Stimulated activated CD8-positive, alpha-beta memory T cell treated with anti-CD3 and anti-CD28 coated beads, Interleukin-12 subunit alpha, Interleukin-12 subunit beta, amount 100 ng/mL, for 4 hours (primary cell): ENCODE measurements around the gene TNS1.
"Not testable (repeated sequence)": the region's sequence is repeated elsewhere in the genome, so short reads cannot be mapped to it uniquely, and the experiment has no call there.

Experiments used
- DNase-seq: peaks from one replicate; pipeline ENCODE4 v3.0.0-alpha.2; 2020; ENCODE audit warnings: low read depth

Gene TNS1

DNA sequence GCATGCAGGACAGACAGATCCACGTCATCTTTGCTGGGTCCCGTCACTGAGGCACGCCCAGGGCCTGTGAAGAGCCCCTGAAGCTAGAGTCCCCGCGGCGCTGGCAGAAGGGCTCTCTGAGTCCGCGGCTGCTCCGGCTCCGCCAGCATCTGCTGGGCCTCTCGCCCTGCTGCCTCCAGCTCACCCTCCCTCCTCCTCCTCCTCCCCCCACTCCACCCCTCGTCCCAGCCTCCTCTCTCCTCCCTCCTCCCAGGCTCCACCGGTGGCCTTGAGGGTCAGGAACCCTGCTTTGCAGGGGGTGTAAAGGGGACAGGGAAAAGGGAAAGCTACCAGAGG lies at the start of gene TNS1:
Gene TNS1 (minus strand): TSS at position 151 of the 336 bp plus-strand sequence. CDS start 123 bp downstream, at position 28.
- DNase-seq, result no peak

DNA sequence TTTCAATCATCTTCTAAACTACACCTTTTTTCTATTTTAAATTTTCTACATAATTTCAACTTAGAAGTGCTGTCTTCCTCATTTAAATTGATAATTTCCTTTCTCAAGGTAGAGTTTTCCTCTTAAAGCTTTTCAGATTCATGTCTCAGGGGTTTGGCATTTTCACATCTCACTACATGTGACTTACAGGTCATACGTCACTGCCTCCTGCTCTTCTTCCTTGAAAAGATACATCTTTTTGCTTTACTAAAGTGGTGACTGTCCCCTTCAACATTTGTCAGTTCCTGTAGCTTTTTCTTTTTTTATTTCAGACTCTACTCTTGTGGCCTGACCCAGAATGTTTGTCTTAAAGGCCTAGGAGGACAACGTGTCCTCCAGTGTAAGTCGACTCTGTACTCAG lies 49.1 kb upstream of the TNS1 start:
- DNase-seq, result no peak

DNA sequence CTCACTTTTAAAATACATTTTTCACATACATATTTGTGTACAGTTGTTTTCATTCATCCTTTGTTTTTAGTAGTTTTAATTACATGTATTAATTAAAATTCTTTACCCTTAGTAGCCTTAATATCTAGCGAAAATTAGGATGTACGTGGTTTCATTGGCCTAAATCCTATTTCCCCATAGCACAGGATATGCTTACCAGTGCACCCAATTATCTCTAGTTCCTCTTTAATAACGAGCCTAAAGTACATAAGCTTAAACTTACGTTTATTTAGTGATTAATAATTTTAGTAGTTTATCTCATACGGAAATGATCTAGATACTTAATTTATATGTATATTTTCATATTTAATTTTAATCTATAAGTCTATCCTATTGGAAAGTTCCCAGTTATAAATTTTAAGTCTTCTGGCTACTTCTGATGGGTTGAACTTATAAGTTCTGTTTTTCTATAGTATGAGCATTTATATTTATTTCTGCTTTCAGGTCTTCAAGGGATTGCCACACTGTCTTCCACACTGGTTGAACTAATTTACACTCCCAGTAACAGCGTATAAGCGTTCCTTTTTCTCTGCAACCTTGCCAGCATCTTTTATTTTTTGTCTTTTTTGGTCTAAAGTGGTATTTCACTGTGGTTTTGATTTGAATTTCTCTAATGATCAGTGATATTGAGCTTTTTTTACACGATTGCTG lies 44.9 kb upstream of the TNS1 start:
- DNase-seq, result no peak

DNA sequence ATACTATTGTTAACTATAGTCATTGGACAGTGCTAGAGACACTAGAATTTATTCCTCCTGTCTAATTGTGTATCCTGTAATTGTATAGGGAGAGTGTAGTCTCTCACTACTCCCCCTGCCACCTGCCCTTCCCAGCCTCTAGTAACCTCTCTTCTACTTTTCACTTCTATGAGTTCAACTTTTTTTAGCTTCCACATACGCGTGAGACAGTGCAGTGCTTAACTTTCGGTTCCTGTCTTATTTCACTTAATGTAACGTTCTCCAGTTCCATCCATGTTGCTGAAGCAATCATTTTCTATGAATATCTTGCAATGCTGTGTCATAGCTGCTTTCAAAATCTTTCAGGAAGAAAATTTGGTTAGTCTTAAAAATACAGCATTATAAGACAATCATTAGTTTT lies 43.4 kb upstream of the TNS1 start:
- DNase-seq, result no peak

DNA sequence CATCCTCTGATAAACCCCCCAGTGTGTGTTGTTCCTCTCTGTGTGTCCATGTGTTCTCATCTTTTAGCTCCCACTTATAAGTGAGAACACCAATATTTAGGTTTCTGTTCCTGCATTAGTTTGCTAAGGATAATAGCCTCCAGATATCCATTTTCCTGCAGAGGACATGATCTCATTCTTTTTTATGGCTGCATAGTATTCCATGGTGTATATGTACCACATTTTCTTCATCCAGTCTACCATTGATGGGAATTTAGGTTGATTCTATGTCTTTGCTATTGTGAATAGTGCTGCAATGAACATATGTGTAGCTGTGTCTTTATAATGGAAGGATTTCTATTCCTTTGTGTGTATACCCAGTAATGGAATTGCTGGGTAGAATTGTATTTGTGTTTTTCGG lies 41.8 kb upstream of the TNS1 start:
- not testable (repeated sequence) for DNase-seq

DNA sequence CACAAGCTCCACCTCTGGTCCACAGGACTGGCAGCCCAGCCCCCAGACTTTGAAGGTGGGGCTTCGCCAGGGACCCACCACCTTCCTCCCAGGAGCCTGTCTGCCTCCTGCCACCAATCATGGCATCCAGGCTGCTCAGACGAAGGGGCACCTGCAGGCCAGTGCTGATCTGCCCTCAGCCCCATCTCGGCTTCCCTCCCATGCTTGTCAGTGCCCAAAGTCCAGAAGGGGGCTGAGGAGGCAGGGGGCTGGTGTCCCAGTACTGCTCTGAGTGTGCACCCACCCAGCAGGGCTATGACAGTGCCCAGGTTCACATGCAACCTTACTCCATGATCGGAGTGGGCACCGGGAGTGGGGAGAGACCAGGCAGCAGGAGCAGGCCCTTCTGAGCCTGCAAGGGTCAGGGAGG lies 40.9 kb upstream of the TNS1 start:
- DNase-seq, result no peak

DNA sequence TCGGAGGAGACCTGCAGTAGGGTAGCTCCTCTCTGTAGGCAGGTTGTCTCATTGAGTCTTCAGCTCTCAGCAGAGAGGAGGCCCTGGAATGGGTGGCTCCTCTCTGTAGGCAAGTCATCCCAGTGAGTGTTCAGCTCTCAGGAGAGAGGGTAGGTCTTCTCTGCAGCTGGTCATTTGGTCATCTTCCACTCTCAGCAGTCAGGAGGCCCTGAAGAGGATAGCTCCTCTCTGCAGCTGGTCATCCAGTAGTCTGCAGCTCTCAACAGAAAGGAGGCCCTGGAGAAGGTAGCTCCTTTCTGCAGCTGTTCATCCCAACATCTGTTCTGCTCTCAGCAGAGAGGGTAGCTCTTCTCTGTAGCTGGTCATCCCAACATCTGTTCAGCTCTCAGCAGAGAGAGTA lies 40.3 kb upstream of the TNS1 start:
- no peak for DNase-seq

DNA sequence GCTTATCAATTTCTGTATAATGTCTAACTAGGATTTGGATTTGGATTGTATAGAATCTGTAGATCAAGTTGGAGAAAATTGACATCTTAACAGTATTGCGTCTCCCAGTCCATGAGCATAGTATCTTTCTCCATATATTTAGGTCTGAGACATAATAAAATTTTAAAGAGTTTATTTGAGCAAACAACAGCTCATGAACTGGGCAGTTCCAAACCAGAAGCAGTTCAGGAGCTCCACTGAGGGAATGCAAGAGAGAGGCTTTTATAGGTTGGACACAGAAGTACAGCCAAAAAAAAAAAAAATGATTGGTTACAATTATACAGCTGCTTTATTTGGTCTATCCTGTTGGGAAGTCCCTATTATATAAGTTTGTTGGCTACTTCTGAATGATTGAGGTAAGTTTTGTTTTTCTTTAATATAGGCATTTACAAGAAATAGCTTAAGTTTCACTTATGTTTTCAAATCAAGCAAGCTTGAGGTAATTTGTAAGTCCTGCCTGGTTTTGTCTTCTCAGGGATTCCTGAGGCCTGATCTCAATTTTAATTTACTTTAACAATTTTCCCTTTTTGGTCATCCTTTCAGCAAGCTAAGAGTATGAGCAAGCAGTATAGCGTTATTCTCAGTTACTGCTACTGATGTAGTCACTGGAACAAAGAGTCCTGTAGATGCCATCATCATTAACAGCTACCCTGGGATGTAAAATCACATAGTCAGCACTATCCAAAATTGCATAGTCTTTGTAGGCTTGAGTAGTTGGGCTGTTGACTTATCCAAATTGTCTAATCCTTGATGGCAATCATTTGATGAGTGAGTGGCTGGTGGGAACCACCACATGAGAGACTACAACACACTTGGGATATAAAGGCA lies 38.7 kb upstream of the TNS1 start:
- DNase-seq, result no peak

DNA sequence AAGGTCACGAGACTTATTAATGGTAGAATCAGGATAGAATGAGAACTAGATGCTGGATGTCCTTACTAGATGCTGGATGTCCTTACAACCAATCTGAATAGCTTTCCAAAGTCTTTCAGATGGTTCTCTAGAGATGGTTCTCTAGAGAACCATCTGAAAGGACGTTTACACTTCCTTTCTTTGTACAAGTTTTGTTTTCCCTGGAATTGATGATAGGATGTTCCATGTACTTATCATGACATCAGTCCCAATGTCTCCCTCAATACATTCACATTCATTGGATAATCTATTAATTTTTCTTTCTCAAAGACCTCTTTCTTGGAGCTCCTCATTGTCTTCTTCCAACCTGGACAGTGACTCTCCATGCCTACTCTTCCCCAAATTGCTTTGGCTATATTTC lies 38.1 kb upstream of the TNS1 start:
- no peak for DNase-seq

DNA sequence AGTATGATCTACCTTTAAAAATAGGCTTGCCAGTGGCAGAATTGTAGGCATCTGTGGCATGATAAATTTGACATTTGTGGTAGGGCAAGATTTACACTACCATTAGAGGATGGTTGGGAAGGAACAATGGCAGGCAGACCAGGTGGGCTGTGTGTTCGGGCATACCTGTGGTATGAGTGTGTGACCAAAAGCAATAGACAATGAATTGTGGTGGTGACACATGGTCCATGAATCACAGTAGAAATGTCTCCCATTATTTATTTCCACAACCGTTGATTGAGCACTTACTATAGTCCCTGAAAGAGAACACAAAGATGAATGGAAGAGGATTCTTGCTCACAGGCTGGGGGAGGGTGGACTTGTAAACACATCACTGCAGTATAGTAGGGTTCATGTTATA lies 36.4 kb upstream of the TNS1 start:
- DNase-seq, result no peak

DNA sequence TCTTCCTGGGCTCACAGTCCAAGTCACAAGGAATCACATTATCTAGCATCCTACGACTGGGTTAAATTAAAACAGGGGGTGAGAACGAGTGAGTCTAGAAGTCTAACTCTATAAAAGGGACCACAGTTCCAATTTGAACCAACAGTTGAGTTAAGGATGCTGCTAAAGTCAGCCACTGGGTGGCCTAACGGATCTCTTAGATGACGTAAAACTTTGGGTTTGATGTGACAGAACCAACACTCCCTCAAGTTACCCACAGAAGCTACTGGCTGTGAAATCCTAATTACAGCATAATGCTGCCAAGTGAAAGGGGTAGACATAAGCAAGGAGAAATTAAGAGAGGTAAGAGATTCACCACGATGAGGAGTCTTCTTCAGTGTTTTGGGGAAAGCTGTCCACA lies 33.6 kb upstream of the TNS1 start:
- no peak for DNase-seq

DNA sequence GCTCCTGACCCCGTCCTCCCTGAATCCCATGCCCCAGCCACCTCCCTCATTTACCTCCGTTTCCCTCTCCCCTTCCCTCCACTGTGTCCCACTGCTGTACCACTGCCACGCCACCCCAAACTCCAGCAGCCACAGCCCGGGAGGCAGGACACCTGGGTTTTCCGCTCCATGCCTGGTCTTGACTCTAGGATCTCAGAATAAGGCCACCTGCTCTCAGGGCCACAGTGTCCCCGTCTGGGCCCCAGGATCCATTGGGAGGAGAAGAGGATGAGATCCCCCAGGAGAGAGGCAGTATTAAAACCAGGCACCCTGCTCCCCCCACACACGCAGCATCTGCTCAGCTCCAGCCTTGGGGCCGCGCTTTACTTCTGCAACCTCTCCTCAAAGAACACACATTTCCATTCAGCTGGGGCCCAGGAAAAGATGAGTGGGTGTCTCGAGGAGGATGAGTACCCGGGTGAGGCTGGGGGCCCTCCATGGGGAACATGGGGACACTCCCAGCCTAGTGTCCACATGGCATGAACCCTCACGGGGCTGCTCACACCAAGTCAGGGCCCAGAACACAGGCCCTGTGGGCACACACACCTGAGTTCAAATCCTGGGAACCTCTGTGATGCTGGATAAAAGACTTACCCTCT lies 32.8 kb upstream of the TNS1 start:
- DNase-seq, result no peak

DNA sequence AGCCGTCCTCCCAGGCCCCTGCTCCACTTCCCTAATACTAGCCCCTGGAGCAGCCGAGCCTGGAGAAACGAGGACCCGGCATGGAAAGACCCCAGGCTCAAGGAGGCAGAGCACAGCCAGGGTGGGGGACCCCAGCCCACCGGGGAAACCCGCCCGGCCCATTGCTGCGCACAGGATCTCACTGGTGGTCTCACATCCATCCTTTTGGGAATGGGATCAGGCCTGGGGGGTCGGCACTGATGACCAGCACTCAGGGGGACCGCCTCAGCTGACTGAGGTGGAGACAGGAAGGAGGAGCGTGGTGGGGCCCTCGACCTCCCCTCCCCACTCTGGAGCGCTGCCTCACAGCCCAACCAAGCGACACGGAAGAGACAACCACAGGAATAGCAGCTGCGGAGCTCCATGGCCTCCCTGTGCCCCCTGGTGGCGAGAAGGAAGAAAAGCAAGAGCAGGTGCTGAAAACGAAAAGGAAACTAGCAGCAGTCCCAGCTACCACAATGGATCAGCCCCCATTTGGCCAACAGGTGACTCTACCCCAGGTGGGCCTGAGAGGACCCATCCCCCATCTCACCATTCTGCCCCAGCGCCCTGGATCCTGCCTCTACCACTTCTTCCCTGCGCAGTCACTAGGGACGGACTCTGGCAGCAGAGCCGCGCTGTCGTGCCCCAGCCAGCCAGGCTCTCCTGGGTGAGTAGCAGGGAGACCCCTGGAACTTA lies 31.9 kb upstream of the TNS1 start:
- DNase-seq, result peak; percentile 31

DNA sequence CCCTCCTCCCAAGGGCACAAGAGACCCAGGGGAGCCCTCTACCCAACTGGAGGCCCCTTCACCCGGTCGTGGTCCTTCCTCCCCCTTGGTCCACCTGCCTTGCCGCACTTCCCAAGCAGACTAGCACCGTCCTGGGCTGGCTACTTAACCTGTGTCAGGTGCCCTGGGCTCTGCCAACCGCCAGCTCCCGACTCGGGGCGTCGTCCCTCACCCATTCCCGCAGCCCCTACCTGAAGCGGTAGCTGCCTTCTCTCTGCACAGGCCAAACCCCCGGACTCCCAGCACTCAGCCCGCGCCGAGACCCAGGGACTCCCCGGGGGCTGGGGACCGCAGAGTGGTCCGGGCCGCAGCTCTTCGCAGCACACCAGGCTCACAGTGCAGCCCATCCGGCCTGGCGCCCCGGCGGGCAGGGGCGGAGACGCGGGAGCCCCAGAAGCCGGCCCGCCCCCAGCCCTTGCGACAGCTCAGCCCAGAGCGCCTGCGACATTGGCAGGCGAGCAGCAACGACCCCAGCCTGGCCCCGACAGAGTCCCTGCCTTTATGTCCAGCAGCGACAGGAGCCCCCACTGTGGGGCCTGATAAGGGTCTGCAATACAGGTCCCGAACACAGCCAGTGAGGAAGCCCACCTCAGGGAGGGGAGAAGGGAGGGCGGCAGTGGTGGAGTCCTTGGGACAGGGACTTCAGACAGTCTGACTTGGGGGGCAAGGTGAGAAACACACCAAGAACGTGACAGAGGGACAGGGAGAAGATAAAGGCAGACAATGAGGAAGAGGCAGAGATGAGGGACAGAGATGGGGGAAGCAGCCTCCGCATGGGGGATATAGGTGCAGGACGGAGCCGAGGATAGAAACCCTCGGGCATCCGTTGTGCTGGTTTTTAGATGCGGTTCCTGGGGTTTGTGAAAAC lies 31.0 kb upstream of the TNS1 start:
- DNase-seq, result no peak

DNA sequence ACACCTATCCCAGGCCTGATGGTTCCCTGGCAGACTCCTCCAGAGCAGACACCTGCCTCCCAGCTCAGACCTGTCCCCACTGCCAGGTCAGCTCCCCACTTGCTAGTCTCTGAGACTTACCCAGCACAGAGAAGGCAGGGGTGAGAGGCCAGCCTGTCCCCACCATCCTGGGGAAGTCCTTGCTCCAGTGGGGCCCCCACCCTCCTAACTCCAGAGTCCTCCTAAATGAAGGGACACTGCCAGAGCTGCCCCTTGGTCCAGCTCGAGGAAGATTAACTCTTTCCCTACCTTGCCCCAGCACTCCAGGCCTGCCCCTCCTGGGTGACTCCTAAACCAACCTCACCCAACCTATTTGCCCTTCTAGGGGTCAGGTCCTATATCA lies 30.4 kb upstream of the TNS1 start:
- no peak for DNase-seq

DNA sequence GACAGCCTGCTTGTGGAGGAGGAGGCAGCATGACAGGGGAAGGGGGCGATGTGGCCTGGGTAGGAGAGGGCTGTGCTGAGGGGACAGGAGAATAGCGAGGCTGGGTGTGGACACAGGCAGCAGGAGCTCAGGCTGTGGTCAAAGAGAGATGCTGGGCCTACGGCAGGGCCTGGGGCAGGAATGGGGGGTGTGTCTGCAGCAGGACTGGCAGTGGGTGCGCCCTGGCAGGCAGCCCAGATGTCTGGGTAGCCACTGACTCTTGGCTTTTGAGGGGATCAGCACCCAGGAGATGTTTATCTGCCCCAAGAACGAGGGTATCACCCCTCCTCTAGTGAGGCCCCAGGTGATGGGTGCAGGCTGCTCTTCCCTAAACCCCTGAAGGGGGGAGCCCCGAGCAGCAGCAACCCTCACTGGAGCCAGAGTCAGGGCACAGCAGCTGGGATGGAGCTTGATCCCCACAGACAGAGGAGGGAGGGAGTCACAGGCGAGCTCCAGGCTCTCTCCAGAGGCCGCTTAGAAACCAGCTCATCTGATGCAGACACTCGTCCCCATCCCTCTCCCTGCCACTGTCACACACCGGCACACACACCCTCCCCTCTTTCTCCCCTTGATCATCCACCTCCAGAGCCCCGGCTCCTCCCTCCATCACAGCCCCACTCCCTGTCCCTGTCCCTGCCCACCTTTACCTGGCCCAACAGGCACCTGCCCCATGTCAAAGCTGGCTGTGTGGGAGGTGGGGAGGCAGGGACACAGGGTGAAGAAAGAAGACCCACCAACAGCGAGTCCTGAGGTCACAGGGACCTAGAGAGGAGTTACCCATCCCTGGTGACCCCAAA lies 29.8 kb upstream of the TNS1 start:
- DNase-seq, result no peak

DNA sequence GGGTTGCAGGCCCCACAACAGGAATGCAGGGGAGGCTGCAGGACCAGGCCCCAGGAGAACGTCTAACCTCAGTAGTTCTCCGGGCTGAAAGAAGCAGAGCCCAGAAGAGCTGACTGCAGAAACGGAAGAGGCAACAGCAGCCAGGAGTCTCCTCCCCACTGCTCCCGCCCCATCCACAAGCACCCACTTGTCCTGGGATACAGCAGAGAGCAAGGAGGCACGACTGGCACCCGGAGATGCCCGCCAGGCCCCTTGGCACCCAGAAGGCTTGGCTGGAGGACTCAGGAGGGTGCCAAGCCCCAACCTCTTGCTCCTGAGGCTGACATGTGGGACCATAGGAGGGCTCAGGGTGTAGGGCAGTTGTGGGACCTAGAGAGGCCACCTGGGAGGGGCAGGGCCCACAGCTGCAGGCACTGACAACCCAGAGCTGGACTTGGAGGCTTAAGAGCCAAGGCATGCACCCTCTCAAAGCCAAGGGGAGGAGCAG lies 29.0 kb upstream of the TNS1 start:
- no peak for DNase-seq

DNA sequence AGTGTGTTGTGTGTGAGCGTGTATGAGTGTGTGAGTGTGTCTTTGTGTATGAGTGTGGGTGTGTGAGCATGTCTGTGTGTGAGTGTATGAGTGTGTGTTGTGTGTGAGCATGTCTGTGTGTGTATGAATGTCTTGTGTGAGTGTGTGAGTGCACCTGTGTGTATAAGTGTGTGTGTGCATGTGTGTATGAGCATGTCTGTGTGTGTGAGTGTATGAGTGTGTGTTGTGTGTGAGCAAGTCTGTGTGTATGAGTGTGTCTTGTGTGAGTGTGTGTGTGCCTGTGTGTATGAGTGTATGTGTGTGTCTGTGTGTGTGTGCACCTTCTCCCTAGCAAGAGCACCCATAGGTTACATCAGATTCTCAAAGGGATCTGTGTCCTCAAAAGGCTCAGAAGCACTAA lies 28.5 kb upstream of the TNS1 start:
- no peak for DNase-seq

DNA sequence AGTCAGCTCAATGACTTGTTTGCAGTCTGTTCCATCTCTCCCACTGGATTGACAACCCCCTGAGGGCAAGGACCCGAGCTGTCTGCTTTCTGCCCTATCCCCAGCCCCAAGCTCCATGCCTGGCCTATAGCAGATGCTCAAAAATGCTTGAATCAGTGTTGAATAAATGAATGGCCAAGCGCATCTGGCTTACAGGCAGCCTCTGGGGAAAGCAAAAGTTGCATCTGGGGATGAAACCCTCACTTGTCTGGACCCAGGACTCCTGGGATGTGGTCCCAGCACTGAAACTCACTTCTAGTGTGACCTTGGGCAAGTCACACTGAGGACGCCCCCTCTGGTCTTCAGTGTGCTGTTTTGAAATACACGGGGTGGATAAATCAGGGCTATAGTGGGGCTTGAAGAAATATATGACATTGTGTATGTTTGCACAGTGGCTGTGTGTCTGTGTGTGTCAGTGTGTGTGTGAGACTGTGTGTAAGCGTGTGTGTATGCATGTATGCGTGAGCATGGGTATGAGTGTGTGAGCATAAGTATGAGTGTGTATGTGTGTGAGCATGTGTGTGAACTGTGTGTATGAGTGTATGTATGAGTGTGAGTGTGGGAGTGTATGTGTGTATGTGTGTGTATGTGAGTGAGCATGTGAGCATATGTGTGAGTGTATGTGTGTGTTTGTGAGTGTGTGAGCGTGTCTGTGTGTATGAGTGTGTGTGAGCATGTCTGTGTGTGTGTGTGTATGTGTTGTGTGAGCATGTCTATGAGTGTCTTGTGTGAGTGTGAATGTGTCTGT lies 27.8 kb upstream of the TNS1 start:
- no peak for DNase-seq
